Karpas-422 (cell line): ENCODE measurements around the gene IFRD2. TPM values are rescaled to one million over a fixed set of nuclear protein-coding genes. Genes with fewer than 3 reads are reported as not detected.
A peak's percentile ranks its signal among the peaks of the same experiment; 100 is the strongest.
"Not testable (repeated sequence)": the region's sequence is repeated elsewhere in the genome, so short reads cannot be mapped to it uniquely, and the experiment has no call there.

ENCODE experiments used
- DNase-seq: peaks from one replicate; pipeline ENCODE4 v3.0.0-alpha.2; 2015
- H2AFZ ChIP-seq: fragments of 200-600 bp; sonication (generic); 2 replicates; pipeline ENCODE4 v1.6.1; 2014; ENCODE audit warnings: antibody characterized with exemption, low read length, mixed read lengths
- H3K27ac ChIP-seq: fragments of 200-600 bp; sonication (generic); 2 replicates; pipeline ENCODE4 v1.5.1; 2014; ENCODE audit warnings: mild to moderate bottlenecking, low read length, moderate library complexity
- H3K27me3 ChIP-seq: fragments of 200-600 bp; sonication (generic); 2 replicates; pipeline ENCODE4 v1.6.1; 2014; ENCODE audit warnings: low read length, mixed read lengths
- H3K36me3 ChIP-seq: fragments of 200-600 bp; sonication (generic); 2 replicates; pipeline ENCODE4 v1.6.1; 2014; ENCODE audit warnings: low read length, mixed read lengths; ENCODE audit not compliant: insufficient read depth
- H3K4me1 ChIP-seq: fragments of 200-600 bp; sonication (generic); 2 replicates; pipeline ENCODE4 v1.6.1; 2014; ENCODE audit warnings: mild to moderate bottlenecking, low read length, mixed read lengths
- H3K4me2 ChIP-seq: fragments of 200-600 bp; sonication (generic); 2 replicates; pipeline ENCODE4 v1.6.1; 2014; ENCODE audit warnings: low read length, low read depth, mild to moderate bottlenecking; ENCODE audit not compliant: poor library complexity, severe bottlenecking
- H3K4me3 ChIP-seq: fragments of 200-600 bp; sonication (generic); 2 replicates; pipeline ENCODE4 v1.5.1; 2014; ENCODE audit warnings: mild to moderate bottlenecking, antibody characterized with exemption, low read length, mixed read lengths
- H3K79me2 ChIP-seq: fragments of 200-600 bp; sonication (generic); 2 replicates; pipeline ENCODE4 v1.6.1; 2014; ENCODE audit warnings: mild to moderate bottlenecking, low read length, mixed read lengths
- H3K9ac ChIP-seq: fragments of 200-600 bp; sonication (generic); 2 replicates; pipeline ENCODE4 v1.6.0; 2014; ENCODE audit warnings: low read length
- H3K9me2 ChIP-seq: fragments of 200-600 bp; sonication (generic), shearing (Covaris generic); replicated peaks from 2 replicates; pipeline ENCODE4 v1.6.0; 2014; ENCODE audit warnings: mild to moderate bottlenecking, low read length, moderate library complexity; ENCODE audit not compliant: insufficient read depth
- H3K9me3 ChIP-seq: fragments of 300-700, 200-600 bp; sonication (generic); 2 replicates; pipeline ENCODE4 v1.6.1; 2014; ENCODE audit warnings: low read length, mixed read lengths
- H4K20me1 ChIP-seq: fragments of 200-600 bp; sonication (generic); 2 replicates; pipeline ENCODE4 v1.6.1; 2014; ENCODE audit warnings: mild to moderate bottlenecking, antibody characterized with exemption, low read length, low read depth; ENCODE audit not compliant: insufficient read depth
- total RNA-seq: library from RNA; depleted of rRNA; stranded (reverse); fragments of >200 nt; shearing (Covaris generic); gene quantifications from 2 replicates; pipeline ENCODE4 v1.2.3, GENCODE V29; 2014; ENCODE audit warnings: low replicate concordance

IFRD2 gene
- total RNA-seq, 1 experiment from 2014 or later: 75.2 TPM

DNA sequence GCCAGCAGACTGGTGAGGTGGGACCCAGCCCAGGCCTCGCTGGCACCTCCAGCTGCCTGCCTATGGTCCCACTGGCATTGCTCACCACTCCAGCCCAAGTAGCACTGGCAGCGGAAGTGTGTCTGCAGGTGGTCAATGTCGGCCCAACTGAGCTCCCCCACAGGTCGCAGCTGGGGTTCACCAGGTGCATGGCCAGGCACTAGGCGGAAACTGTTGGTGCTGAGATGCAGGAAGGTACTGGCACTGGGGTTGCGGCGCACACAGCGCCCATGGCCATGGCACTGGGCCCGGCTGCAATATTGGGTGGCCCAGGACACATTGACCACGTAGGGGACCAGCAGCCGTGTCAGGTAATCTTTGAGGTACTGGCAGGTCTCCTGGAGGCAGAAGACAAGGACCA lies 25.9 kb upstream of the IFRD2 start:
- Histone ChIP-seq H4K20me1 (no peaks in the 10 kb centered on the region; the same call in 1 of the 2 replicates), H3K4me3 (no peak overlapping the region), H3K4me2 (no peak overlapping the region), H2AFZ (no peak overlapping the region), H3K36me3 (peaks cover 6% of the 10 kb centered on the region; the same call in 1 of the 2 replicates), H3K9me3 (no peaks in the 10 kb centered on the region), H3K9ac (no peak overlapping the region), H3K27me3 (no peaks in the 10 kb centered on the region), H3K4me1 (peaks cover 21% of the 10 kb centered on the region), H3K9me2 (no peaks in the 10 kb centered on the region), H3K79me2 (peaks cover 22% of the 10 kb centered on the region), H3K27ac (no peak overlapping the region)
- DNase-seq: no peak

DNA sequence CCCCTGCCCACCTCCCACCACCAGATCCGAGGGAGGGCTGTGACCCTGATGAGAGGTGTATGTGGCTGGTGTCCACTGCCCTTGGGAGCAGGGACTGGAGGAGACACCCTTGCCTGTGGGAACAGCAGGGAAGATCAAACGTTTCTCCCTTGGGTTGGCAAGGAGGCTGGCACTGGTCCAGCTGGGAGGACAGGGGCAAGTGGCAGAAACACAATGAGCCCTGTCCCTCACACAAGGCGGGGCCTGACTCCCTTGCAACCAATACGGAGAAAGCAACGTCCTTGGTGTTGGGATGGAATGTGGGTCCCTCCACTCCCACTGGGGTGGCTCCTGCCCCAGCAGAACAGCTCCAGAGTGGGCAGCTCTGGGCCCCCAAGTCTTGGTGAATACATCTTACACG lies 25.1 kb upstream of the IFRD2 start:
- no peaks in the 10 kb centered on the region for H3K9me2 ChIP-seq
- H3K4me3 ChIP-seq: no peak overlapping the region
- DNase-seq: no peak
- H3K4me1 ChIP-seq: peaks cover 21% of the 10 kb centered on the region
- no peak overlapping the region for H3K9ac ChIP-seq
- no peaks in the 10 kb centered on the region for H3K9me3 ChIP-seq
- H4K20me1 ChIP-seq: no peaks in the 10 kb centered on the region; the same call in 1 of the 2 replicates
- no peak overlapping the region for H2AFZ ChIP-seq
- H3K79me2 ChIP-seq: peaks cover 22% of the 10 kb centered on the region
- H3K36me3 ChIP-seq: peaks cover 6% of the 10 kb centered on the region; the same call in 1 of the 2 replicates
- no peaks in the 10 kb centered on the region for H3K27me3 ChIP-seq
- H3K27ac ChIP-seq: no peak overlapping the region
- H3K4me2 ChIP-seq: no peak overlapping the region

DNA sequence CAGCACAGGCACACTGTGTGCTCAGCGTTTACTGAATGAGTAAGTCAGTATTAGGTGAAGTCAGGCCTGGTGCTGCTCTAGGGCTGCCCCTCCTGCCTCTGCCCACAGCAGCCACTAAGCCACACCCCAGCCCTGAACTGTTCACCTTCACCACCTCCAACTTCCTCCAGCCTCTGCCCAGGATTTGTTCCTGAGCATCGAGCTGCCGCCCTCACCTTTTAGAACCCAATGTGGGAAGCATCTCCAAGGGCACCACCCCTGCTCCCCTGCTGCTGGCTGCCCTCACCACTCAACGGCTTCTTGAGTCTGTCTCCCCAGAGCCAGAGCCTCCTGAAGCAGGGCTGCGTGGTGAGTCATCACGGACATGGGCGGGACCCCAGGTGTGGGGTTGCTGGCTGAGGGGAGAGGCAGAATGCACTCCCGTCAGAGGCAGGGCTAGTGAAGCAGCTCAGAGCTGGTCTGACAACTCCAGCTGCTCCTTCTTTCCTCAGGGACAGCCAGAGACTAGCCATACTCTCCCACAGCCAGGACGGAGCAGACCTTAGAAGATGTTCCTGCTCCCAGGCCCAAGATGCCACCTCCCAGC lies 24.5 kb upstream of the IFRD2 start:
- no peaks in the 10 kb centered on the region for H3K27me3 ChIP-seq
- H3K27ac ChIP-seq: no peak overlapping the region
- H3K36me3 ChIP-seq: peaks cover 6% of the 10 kb centered on the region; the same call in 1 of the 2 replicates
- no peak overlapping the region for H3K4me3 ChIP-seq
- H3K9me2 ChIP-seq: no peaks in the 10 kb centered on the region
- no peaks in the 10 kb centered on the region for H3K9me3 ChIP-seq
- peaks cover 16% of the 10 kb centered on the region for H3K4me1 ChIP-seq
- H2AFZ ChIP-seq: no peak overlapping the region
- H4K20me1 ChIP-seq: no peaks in the 10 kb centered on the region; the same call in 1 of the 2 replicates
- peak; percentile 55 for DNase-seq
- peaks cover 22% of the 10 kb centered on the region for H3K79me2 ChIP-seq
- no peak overlapping the region for H3K9ac ChIP-seq
- H3K4me2 ChIP-seq: no peak overlapping the region

DNA sequence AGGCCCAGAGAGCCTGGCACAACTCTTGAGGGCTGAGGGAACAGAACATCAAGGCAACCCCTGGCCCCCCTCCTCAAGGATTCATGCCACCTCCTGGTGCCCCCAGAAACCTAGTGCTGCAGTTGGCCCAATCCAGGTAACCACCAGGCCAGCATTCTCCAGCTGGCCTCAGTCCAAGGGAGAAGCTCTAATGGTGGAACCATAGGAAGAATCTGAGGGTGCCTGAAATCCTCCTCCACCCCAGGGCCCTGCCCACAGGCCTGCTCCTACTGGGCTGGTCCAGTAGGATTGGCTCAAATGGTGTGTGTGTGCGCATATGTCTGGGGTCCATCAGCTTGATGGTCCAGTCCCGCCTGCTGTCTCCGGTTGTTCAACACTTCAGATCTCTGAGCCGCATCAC lies 22.6 kb upstream of the IFRD2 start:
- Histone ChIP-seq H3K27ac (no peak overlapping the region), H3K9me3 (no peaks in the 10 kb centered on the region), H3K9me2 (no peaks in the 10 kb centered on the region), H3K27me3 (no peaks in the 10 kb centered on the region), H3K9ac (no peak overlapping the region), H3K4me2 (no peak overlapping the region), H3K36me3 (peaks cover 6% of the 10 kb centered on the region; the same call in 1 of the 2 replicates), H4K20me1 (no peaks in the 10 kb centered on the region), H3K4me1 (peaks cover 6% of the 10 kb centered on the region), H2AFZ (no peak overlapping the region), H3K79me2 (peaks cover 11% of the 10 kb centered on the region), H3K4me3 (no peak overlapping the region)
- no peak for DNase-seq

DNA sequence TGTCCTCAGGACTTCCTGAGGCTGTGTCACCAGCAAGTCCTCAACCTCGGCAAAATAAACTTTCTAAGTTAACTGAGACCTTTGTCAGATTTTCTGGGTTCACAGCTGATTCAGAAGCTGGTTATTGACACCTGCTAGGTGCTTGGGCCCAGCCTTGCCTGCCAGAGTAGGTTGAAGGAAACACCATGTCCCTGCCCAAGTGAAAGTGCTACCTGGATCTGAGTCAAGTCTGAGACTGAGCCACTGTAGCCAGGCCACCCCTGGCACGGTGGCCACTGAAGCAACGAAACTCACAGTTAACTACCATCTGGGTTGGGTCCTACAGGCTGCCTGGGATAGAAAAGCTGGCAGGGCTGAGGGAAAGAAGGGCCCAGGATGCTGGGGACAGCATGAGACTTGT lies 22.1 kb upstream of the IFRD2 start:
- H3K27ac ChIP-seq: peak overlapping the region; percentile 43; the same call in 1 of the 2 replicates
- H3K79me2 ChIP-seq: peaks cover 7% of the 10 kb centered on the region; the same call in 1 of the 2 replicates
- H4K20me1 ChIP-seq: no peaks in the 10 kb centered on the region
- DNase-seq: no peak
- no peaks in the 10 kb centered on the region for H3K9me3 ChIP-seq
- no peaks in the 10 kb centered on the region for H3K27me3 ChIP-seq
- no peak overlapping the region for H2AFZ ChIP-seq
- H3K4me1 ChIP-seq: peaks cover 6% of the 10 kb centered on the region
- peaks cover 4% of the 10 kb centered on the region; the same call in 1 of the 2 replicates for H3K36me3 ChIP-seq
- peak overlapping the region; percentile 28; the same call in 1 of the 2 replicates for H3K9ac ChIP-seq
- H3K4me2 ChIP-seq: no peak overlapping the region
- H3K4me3 ChIP-seq: no peak overlapping the region
- H3K9me2 ChIP-seq: no peaks in the 10 kb centered on the region

DNA sequence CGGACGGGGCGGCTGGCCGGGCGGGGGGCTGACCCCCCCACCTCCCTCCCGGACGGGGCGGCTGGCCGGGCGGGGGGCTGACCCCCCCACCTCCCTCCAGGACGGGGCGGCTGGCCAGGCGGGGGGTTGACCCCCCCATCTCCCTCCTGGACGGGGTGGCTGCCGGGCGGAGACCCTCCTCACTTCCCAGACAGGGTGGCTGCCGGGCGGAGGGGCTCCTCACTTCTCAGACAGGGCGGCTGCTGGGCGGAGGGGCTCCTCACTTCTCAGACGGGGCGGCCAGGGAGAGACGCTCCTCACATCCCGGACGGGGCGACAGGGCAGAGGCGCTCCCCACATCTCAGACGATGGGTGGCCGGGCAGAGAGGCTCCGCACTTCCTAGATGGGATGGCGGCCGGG lies 19.8 kb upstream of the IFRD2 start:
- H3K27ac ChIP-seq, H3K79me2 ChIP-seq, H3K36me3 ChIP-seq, H3K9ac ChIP-seq, H3K9me3 ChIP-seq, H4K20me1 ChIP-seq, DNase-seq, H3K4me3 ChIP-seq, H3K4me2 ChIP-seq, H3K9me2 ChIP-seq, H2AFZ ChIP-seq, H3K4me1 ChIP-seq, H3K27me3 ChIP-seq: not testable (repeated sequence)

DNA sequence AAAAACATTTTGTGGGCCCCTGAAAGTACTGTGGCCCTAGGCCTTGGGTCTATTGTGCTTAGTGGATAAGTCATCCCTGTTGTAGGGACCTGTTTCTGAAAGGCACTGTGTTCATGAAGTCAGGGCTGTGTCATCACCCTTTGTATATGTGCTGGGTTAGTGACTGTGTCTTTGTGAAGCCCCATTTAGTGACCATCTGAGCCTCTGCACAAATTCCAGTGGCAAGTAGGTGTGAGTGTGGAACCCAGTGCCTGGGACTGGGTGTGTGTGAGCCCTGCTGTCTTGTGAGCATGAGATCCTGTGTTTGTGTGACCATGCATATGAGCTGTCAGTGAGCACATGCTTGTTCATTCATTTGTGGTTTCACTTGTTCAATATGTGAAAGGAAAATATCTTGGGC lies 12.4 kb upstream of the IFRD2 start:
- no peaks in the 10 kb centered on the region for H3K79me2 ChIP-seq
- H3K27ac ChIP-seq: no peak overlapping the region
- H3K4me1 ChIP-seq: peaks cover 10% of the 10 kb centered on the region
- no peaks in the 10 kb centered on the region for H3K9me3 ChIP-seq
- H3K27me3 ChIP-seq: no peaks in the 10 kb centered on the region
- H3K4me2 ChIP-seq: no peak overlapping the region
- no peaks in the 10 kb centered on the region for H3K36me3 ChIP-seq
- H2AFZ ChIP-seq: no peak overlapping the region
- no peak overlapping the region for H3K4me3 ChIP-seq
- H3K9me2 ChIP-seq: no peaks in the 10 kb centered on the region
- DNase-seq: no peak
- H4K20me1 ChIP-seq: no peaks in the 10 kb centered on the region
- H3K9ac ChIP-seq: no peak overlapping the region

DNA sequence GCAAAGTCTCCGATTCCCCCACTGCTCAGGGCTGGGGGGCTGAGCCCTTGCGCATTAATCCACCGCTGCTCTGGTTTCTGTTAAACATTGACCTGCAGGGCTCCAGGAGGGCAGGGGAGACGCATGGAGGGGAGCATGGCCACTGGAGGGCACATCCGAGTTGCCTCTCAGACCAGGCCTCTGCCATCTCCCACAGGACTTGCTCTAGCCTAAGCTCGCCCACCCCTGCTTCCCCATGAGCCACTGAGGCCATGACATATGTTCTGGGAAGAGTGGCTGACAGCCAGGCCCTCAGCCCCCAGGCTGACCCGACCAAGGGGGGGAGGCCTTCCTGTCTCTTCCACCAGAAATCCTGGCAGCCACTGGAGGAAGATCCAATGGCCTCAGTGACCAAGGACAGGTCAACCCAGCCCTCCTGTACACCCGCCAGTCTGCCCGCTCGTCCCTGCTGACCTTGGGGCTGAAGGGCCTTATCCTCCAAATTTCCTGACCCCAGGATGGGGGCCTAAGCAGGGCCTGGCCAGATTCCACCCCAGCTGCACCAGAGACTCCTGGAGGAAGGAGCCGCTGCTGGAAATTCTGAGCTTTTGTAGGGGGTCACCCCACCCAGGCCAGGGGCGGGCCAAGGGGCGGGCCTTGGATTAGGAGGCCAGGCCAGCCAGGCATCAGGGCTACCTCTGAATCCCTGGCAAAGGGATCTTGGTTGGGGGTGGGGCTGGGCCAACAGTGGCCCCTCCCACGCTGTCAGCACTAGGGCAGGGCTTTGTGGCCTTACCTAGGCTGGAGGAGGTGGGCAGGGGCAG lies 11.0 kb upstream of the IFRD2 start, which contains the start of gene HYAL1:
HYAL1 (minus strand) TSS at position 562 of the 803 bp plus-strand sequence. CDS start 618 bp downstream, outside the sequence.
- no peak for DNase-seq
- Histone ChIP-seq H3K27me3 (no peaks in the 10 kb centered on the region), H3K4me1 (peaks cover 15% of the 10 kb centered on the region), H3K79me2 (peaks cover 5% of the 10 kb centered on the region; the same call in 1 of the 2 replicates), H3K9me2 (no peaks in the 10 kb centered on the region), H3K36me3 (no peaks in the 10 kb centered on the region), H2AFZ (no peak within 1 kb of the TSS), H4K20me1 (no peaks in the 10 kb centered on the region), H3K9ac (no peak within 1 kb of the TSS), H3K4me3 (no peak within 1 kb of the TSS), H3K4me2 (no peak within 1 kb of the TSS), H3K9me3 (no peaks in the 10 kb centered on the region), H3K27ac (no peak within 1 kb of the TSS)
